Body of pancreas (tissue), 4 donors: Measurements from ENCODE around the gene ARRB2. TPM values are rescaled to one million over a fixed set of nuclear protein-coding genes. Genes with fewer than 3 reads are reported as not detected.

ENCODE experiments used
- ATAC-seq: fragments of 150-250 bp; one replicate; pipeline ENCODE4 v1.9.1; 2016
- DNase-seq, 4 donors: peaks; one replicate each; pipeline ENCODE4 v3.0.0-alpha.2; 2019
- H3K27ac ChIP-seq, 4 donors: fragments of 200-600 bp; sonication (generic); 1 replicate in 3 of 4; 2 replicates in 1 of 4; pipeline versions ENCODE4 v1.5.1 to v1.6.1; 2016 to 2019; ENCODE audit warnings: mild to moderate bottlenecking in 1 of 4, mixed read lengths in 1 of 4, moderate library complexity in 1 of 4
- H3K27me3 ChIP-seq, 2 donors: fragments of 200-600 bp; sonication (generic); one replicate each; pipeline ENCODE4 v1.6.0; 2016; ENCODE audit warnings: mild to moderate bottlenecking in 1 of 2
- H3K36me3 ChIP-seq, 2 donors: fragments of 200-600 bp; sonication (generic); replicated peaks in 1 of 2; 2 replicates each; pipeline ENCODE4 v1.5.1; 2016; ENCODE audit warnings: low read depth in 2 of 2; ENCODE audit not compliant: insufficient read depth in 1 of 2
- H3K4me1 ChIP-seq: fragments of 200-600 bp; sonication (generic); one replicate; pipeline ENCODE4 v1.6.0; 2016
- H3K4me3 ChIP-seq, 2 donors: fragments of 200-600 bp; sonication (generic); 1 replicate in 1 of 2; 2 replicates in 1 of 2; pipeline ENCODE4 v1.5.1; 2016 to 2019
- H3K9me3 ChIP-seq, 3 donors: fragments of 200-600 bp; sonication (generic); 1 replicate in 2 of 3; 2 replicates in 1 of 3; pipeline ENCODE4 v1.5.1; 2016
- CTCF ChIP-seq, 7 experiments: fragments of 450-650 bp in 4 of 7; fragments of 200-600 bp in 3 of 7; sonication (generic) in 3 of 7; IDR thresholded peaks; one replicate each; pipeline ENCODE4 v1.5.1; 2016 to 2019; ENCODE audit warnings: antibody characterized with exemption in 7 of 7
- POLR2A ChIP-seq, 3 donors: fragments of 450-650 bp; IDR thresholded peaks; one replicate each; pipeline ENCODE4 v1.6.1; 2016; ENCODE audit warnings: antibody characterized with exemption in 3 of 3, mild to moderate bottlenecking in 2 of 3
- WGBS, 2 donors: methylation state at CpG; one replicate each; pipeline ENCODE4 v1.1.5; 2017; 5-methylcytosine and 5-hydroxymethylcytosine counted together
- intact Hi-C: fragments of 100-400 bp; cut with DNase I; formaldehyde crosslinking; loops from one replicate; pipeline ENCODE4 v1.15.1; 2023
- total RNA-seq, 2 donors: library from RNA; depleted of rRNA; stranded (reverse); fragments of >200 nt; gene quantifications; one replicate each; pipeline ENCODE4 v1.1.0, GENCODE V29; 2016

Gene ARRB2
- total RNA-seq, 2 donors from 2014 or later: 12.5 to 13.2 TPM

- DNase-seq: no peak
- TF ChIP-seq POLR2A (IDR thresholded peaks at IDR 0.05): no peak
- TF ChIP-seq CTCF (IDR thresholded peaks at IDR 0.05): no peak
- H3K9me3 ChIP-seq: no peaks in the 10 kb centered on the region
- H3K4me3 ChIP-seq: no peak overlapping the region
- H3K27me3 ChIP-seq: no peaks in the 10 kb centered on the region
- ATAC-seq: no peak
- WGBS, 2 donors: 74 to 77% methylated on average over 9 of the region's 9 CpGs
- no peaks in the 10 kb centered on the region for H3K36me3 ChIP-seq
- H3K4me1 ChIP-seq: peaks cover 4% of the 10 kb centered on the region
- peak overlapping the region in 1 of 4 donors; percentile 75 for H3K27ac ChIP-seq
- intact Hi-C loops: no loop called here
These were observed 56.3 kb downstream of the ARRB2 start for GRCh38 chr17:4766723-4767122.

- ATAC-seq (no peak), DNase-seq (peak in 1 of 4 donors; percentile 32)
- Histone ChIP-seq H3K4me1 (peaks cover 7% of the 10 kb centered on the region), H3K4me3 (no peak overlapping the region), H3K27ac (peak overlapping the region in 1 of 4 donors; percentile 26), H3K27me3 (no peaks in the 10 kb centered on the region), H3K9me3 (no peaks in the 10 kb centered on the region), H3K36me3 (no peaks in the 10 kb centered on the region)
- no peak for TF ChIP-seq CTCF (IDR thresholded peaks at IDR 0.05)
- TF ChIP-seq POLR2A (IDR thresholded peaks at IDR 0.05): peak in 1 of 3 donors; percentile 29
- WGBS, 2 donors: 53 to 57% methylated on average over 5 to 6 of the region's 6 CpGs
- intact Hi-C loops: no loop called here
These were observed 57.9 kb downstream of the ARRB2 start for GRCh38 chr17:4768298-4768697.

- no peak overlapping the region for H3K27ac ChIP-seq
- H3K36me3 ChIP-seq: no peaks in the 10 kb centered on the region
- WGBS, 2 donors: 81 to 82% methylated on average over 2 of the region's 2 CpGs
- ATAC-seq (no peak), DNase-seq (no peak)
- peaks cover 7% of the 10 kb centered on the region for H3K4me1 ChIP-seq
- no peak for TF ChIP-seq POLR2A (IDR thresholded peaks at IDR 0.05)
- TF ChIP-seq CTCF (IDR thresholded peaks at IDR 0.05): no peak
- H3K4me3 ChIP-seq: no peak overlapping the region
- no peaks in the 10 kb centered on the region for H3K27me3 ChIP-seq
- intact Hi-C loops: no loop called here
- no peaks in the 10 kb centered on the region for H3K9me3 ChIP-seq
These were observed 59.2 kb downstream of the ARRB2 start for GRCh38 chr17:4769628-4770027.

Other genes with a start within 250 kb of the ARRB2 start
- 10 to 100 TPM; 19.2 to 58.0 TPM for gene SPNS2, start 211.8 kb upstream of the ARRB2 start, total RNA-seq
- 100 to 1,000 TPM in 1 of 2 donors, 10 to 100 TPM in 1; 37.9 to 105 TPM for gene MYBBP1A, start 155.2 kb upstream of the ARRB2 start, total RNA-seq
- 10 to 100 TPM; 29.3 to 85.7 TPM for gene GGT6, start 150.1 kb upstream of the ARRB2 start, total RNA-seq
- under 1 TPM; 0.33 to 0.78 TPM for gene SMTNL2, start 126.1 kb upstream of the ARRB2 start, total RNA-seq
- gene ALOX15, start 69.0 kb upstream of the ARRB2 start, total RNA-seq: not detected
- gene PELP1, start 6.5 kb upstream of the ARRB2 start, total RNA-seq: 10 to 100 TPM; 18.9 to 39.9 TPM
- 10 to 100 TPM; 20.8 to 23.3 TPM for gene MED11, start 20.8 kb downstream of the ARRB2 start, total RNA-seq
- 1 to 10 TPM in 1 of 2 donors, under 1 TPM in 1; 0.52 to 2.3 TPM for gene ZMYND15, start 29.2 kb downstream of the ARRB2 start, total RNA-seq
- gene CXCL16, start 29.3 kb downstream of the ARRB2 start, total RNA-seq: 10 to 100 TPM in 1 of 2 donors, 1 to 10 TPM in 1; 3.6 to 27.5 TPM
- 1 to 10 TPM; 1.8 to 2.0 TPM for gene TM4SF5, start 61.3 kb downstream of the ARRB2 start, total RNA-seq
- gene VMO1, start 75.7 kb downstream of the ARRB2 start, total RNA-seq: not detected
- gene GLTPD2, start 78.3 kb downstream of the ARRB2 start, total RNA-seq: not detected
- 10 to 100 TPM; 41.5 to 89.0 TPM for gene PSMB6, start 85.5 kb downstream of the ARRB2 start, total RNA-seq
- 10 to 100 TPM; 25.7 to 41.5 TPM for gene PLD2, start 96.5 kb downstream of the ARRB2 start, total RNA-seq
- gene MINK1, start 122.7 kb downstream of the ARRB2 start, total RNA-seq: 10 to 100 TPM; 32.7 to 66.6 TPM
- gene C17orf107, start 188.9 kb downstream of the ARRB2 start, total RNA-seq: 10 to 100 TPM in 1 of 2 donors, 1 to 10 TPM in 1; 5.2 to 11.9 TPM
- 1 to 10 TPM in 1 of 2 donors, under 1 TPM in 1; 0.33 to 1.8 TPM for gene CHRNE, start 192.5 kb downstream of the ARRB2 start, total RNA-seq
- gene GP1BA, start 221.6 kb downstream of the ARRB2 start, total RNA-seq: not detected
- gene SLC25A11, start 229.4 kb downstream of the ARRB2 start, total RNA-seq: 10 to 100 TPM; 23.7 to 33.2 TPM
- gene RNF167, start 229.6 kb downstream of the ARRB2 start, total RNA-seq: 10 to 100 TPM; 23.1 to 37.6 TPM
- 100 to 1,000 TPM; 164 to 180 TPM for gene PFN1, start 237.9 kb downstream of the ARRB2 start, total RNA-seq
- 1 to 10 TPM; 3.3 to 3.6 TPM for gene ENO3, start 240.5 kb downstream of the ARRB2 start, total RNA-seq